HG03039 (cell line): ENCODE data around the gene GPR146.

ENCODE experiments used
- ATAC-seq: cut with Tn5 transposase; IDR thresholded peaks from one replicate; pipeline ENCODE4 v1.9.1; 2021; ENCODE audit warnings: mild to moderate bottlenecking, moderate library complexity; ENCODE audit not compliant: unreplicated experiment

GPR146 gene

GRCh38 chr7:1090686-1091643 lies 46.6 kb downstream of the GPR146 start:
- ATAC-seq = no peak

GRCh38 chr7:1091644-1092027 lies 47.3 kb downstream of the GPR146 start:
- no peak for ATAC-seq

GRCh38 chr7:1092161-1092632 lies 47.9 kb downstream of the GPR146 start:
- ATAC-seq = no peak

- ATAC-seq = no peak
These were observed 48.6 kb downstream of the GPR146 start for GRCh38 chr7:1092806-1093501.

- ATAC-seq = no peak
These were observed 49.1 kb downstream of the GPR146 start for GRCh38 chr7:1093502-1093843.

GRCh38 chr7:1093916-1094508 lies 49.7 kb downstream of the GPR146 start:
- no peak for ATAC-seq

- ATAC-seq = no peak
These were observed 50.5 kb downstream of the GPR146 start for GRCh38 chr7:1094870-1095269.

- ATAC-seq = no peak
These were observed 51.3 kb downstream of the GPR146 start for GRCh38 chr7:1095621-1096155.

- no peak for ATAC-seq
These were observed 52.1 kb downstream of the GPR146 start for GRCh38 chr7:1096156-1097119.

GRCh38 chr7:1097120-1097504 lies 52.8 kb downstream of the GPR146 start:
- ATAC-seq = no peak

GRCh38 chr7:1098243-1099153 lies 54.2 kb downstream of the GPR146 start:
- no peak for ATAC-seq

GRCh38 chr7:1099154-1099542 lies 54.8 kb downstream of the GPR146 start:
- no peak for ATAC-seq

GRCh38 chr7:1099637-1100036 lies 55.3 kb downstream of the GPR146 start:
- ATAC-seq = no peak

GRCh38 chr7:1100386-1100785 lies 56.0 kb downstream of the GPR146 start:
- ATAC-seq = no peak

- ATAC-seq = no peak
These were observed 56.7 kb downstream of the GPR146 start for GRCh38 chr7:1100834-1101562.

- ATAC-seq = no peak
These were observed 57.5 kb downstream of the GPR146 start for GRCh38 chr7:1101563-1102431.

- ATAC-seq = peak; percentile 33
These were observed 58.9 kb downstream of the GPR146 start for GRCh38 chr7:1103009-1103788.
